Pancreas (tissue), 10 donors: ENCODE data around the gene ACAT2. TPM values are rescaled to one million over a fixed set of nuclear protein-coding genes. Genes with fewer than 3 reads are reported as not detected.

Experiments used
- ATAC-seq, 4 donors: fragments of 200-7000 bp; cut with Tn5 transposase; one replicate each; pipeline versions ENCODE4 v1.8.0 to v1.9.1; 2020; ENCODE audit warnings: mild to moderate bottlenecking in 4 of 4, moderate library complexity in 4 of 4
- DNase-seq, 6 donors: peaks; one replicate each; pipeline ENCODE4 v3.0.0-alpha.2; 2020
- FAIRE-seq: peaks from 2 replicates; lab custom pipeline; 2012; peaks lifted over from hg19 to GRCh38; lab: Jason Lieb, UNC
- H3K27ac ChIP-seq, 4 donors: fragments of 200-600 bp; sonication (generic); 1 replicate in 3 of 4; 2 replicates in 1 of 4; pipeline versions ENCODE4 v1.5.0 to v1.8.0; 2020
- H3K27me3 ChIP-seq, 4 donors: fragments of 200-600 bp; one replicate each; pipeline ENCODE4 v1.8.0; 2021
- H3K36me3 ChIP-seq, 3 donors: fragments of 200-600 bp; sonication (generic) in 1 of 3; one replicate each; pipeline versions ENCODE4 v1.5.0 to v1.8.0; 2020 to 2021
- H3K4me1 ChIP-seq, 3 donors: fragments of 200-600 bp; one replicate each; pipeline ENCODE4 v1.8.0; 2021
- H3K4me3 ChIP-seq, 4 donors: fragments of 200-600 bp; sonication (generic) in 2 of 4; one replicate each; pipeline versions ENCODE4 v1.5.0 to v1.8.0; 2020 to 2021
- H3K9me3 ChIP-seq, 4 donors: fragments of 200-600 bp; one replicate each; pipeline ENCODE4 v1.8.0; 2021
- WGBS, 2 donors: extraction: QIAGEN DNeasy Blood & Tissue Kit; methylation state at CpG; one replicate each; pipeline ENCODE4 v1.1.7; 2013; 5-methylcytosine and 5-hydroxymethylcytosine counted together
- intact Hi-C, 3 donors: fragments of 100-400 bp; cut with DNase I; formaldehyde crosslinking; loops; one replicate each; pipeline versions ENCODE4 v1.11.1 to v1.14.2; 2022
- polyA plus RNA-seq, 2 donors: library from polyadenylated mRNA; stranded (reverse); fragments of 200-250 nt; gene quantifications; one replicate each; pipeline ENCODE4 v1.2.3, GENCODE V29; 2013
- total RNA-seq, 6 donors: library from RNA; stranded (reverse); fragmentation: NEBNext Ultra II Directional in 4 of 6; extraction: Animal tissue kit (Norgen Biotek cat#: 25700) in 4 of 6; gene quantifications; one replicate each; pipeline versions ENCODE4 v1.2.1 to v1.2.4, GENCODE V29; 2021 to 2023
- TF ChIP-seq, protein P1 (sequence below), 4 donors: fragments of 200-600 bp; sonication (generic) in 3 of 4; IDR thresholded peaks; one replicate each; pipeline versions ENCODE4 v1.5.0 to v1.8.0; 2021; ENCODE audit warnings: antibody characterized with exemption in 4 of 4
- donor health status: healthy with polysubstance abuse.
- donor health status: DM: no; HTN: no; CAD: no; lungs with moderate emphysema.
- donor health status: DM: no; HTN: no; CAD: no.
- donor health status: control.
- donor health status: control.
- donor health status: Bipolar disorder and iron deficiency.
- donor health status: DM: yes; HTN: yes; CAD: no.
- donor health status: DM: no; HTN: no; CAD: no.
- donor health status: DM: no; HTN: no; CAD: no.
- donor health status: DM: yes; HTN: yes; CAD: no.

The ACAT2 gene
- total and polyA plus RNA-seq, 8 donors = 3.3 to 10.1 (median 7.4) TPM

DNA sequence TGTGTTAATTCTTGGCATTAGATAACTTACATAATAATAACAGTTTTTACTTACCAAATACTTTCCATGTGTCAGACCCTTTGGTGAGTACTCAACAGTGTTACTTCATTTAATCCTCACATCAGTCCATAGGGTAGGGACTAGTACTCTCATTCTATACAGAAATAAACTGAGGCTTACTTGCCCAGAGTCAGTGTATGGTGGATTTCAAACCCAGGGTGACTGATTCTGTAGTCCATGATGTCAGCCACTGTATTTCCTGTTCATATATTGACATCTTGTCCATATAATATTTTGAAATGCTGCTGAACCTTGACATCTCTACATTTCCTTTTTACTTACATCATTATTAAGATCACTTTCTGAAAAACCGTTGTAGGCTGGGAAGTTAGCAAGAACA lies 35.7 kb downstream of the ACAT2 start:
- Histone ChIP-seq H3K27ac (no peak overlapping the region), H3K27me3 (no peaks in the 10 kb centered on the region), H3K4me3 (no peak overlapping the region), H3K4me1 (peaks cover 2 to 7% (median 3%) of the 10 kb centered on the region in 3 donors), H3K36me3 (peaks cover 0 to 19% (median 5%) of the 10 kb centered on the region in 3 donors), H3K9me3 (no peaks in the 10 kb centered on the region)
- TF ChIP-seq, protein P1, sequence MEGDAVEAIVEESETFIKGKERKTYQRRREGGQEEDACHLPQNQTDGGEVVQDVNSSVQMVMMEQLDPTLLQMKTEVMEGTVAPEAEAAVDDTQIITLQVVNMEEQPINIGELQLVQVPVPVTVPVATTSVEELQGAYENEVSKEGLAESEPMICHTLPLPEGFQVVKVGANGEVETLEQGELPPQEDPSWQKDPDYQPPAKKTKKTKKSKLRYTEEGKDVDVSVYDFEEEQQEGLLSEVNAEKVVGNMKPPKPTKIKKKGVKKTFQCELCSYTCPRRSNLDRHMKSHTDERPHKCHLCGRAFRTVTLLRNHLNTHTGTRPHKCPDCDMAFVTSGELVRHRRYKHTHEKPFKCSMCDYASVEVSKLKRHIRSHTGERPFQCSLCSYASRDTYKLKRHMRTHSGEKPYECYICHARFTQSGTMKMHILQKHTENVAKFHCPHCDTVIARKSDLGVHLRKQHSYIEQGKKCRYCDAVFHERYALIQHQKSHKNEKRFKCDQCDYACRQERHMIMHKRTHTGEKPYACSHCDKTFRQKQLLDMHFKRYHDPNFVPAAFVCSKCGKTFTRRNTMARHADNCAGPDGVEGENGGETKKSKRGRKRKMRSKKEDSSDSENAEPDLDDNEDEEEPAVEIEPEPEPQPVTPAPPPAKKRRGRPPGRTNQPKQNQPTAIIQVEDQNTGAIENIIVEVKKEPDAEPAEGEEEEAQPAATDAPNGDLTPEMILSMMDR (IDR thresholded peaks at IDR 0.05) = no peak
- DNase-seq (no peak), ATAC-seq (no peak), FAIRE-seq (no peak)
- intact Hi-C loops = no loop called here
- 32 to 33% methylated on average over 1 of the region's 1 CpG for WGBS, 2 donors

- ATAC-seq (no peak), FAIRE-seq (no peak), DNase-seq (no peak)
- Histone ChIP-seq H3K27ac (no peak within 1 kb of the TSS), H3K9me3 (no peaks in the 10 kb centered on the region), H3K4me1 (no peaks in the 10 kb centered on the region), H3K27me3 (no peaks in the 10 kb centered on the region), H3K4me3 (no peak within 1 kb of the TSS), H3K36me3 (peaks cover 0 to 19% (median 4%) of the 10 kb centered on the region in 3 donors)
- TF ChIP-seq, protein P1 (IDR thresholded peaks at IDR 0.05) = no peak
- WGBS, 2 donors = 88 to 92% methylated on average over 49 to 50 of the region's 50 CpGs
- intact Hi-C loops = no loop called here
Observed at GRCh38 chr6:159800141-159800865, 38.5 kb downstream of the ACAT2 start, which contains the start of gene PNLDC1. Gene PNLDC1, plus strand, starts transcription at chr6:159800276. Its CDS starts 32 bp downstream, at chr6:159800308.

DNA sequence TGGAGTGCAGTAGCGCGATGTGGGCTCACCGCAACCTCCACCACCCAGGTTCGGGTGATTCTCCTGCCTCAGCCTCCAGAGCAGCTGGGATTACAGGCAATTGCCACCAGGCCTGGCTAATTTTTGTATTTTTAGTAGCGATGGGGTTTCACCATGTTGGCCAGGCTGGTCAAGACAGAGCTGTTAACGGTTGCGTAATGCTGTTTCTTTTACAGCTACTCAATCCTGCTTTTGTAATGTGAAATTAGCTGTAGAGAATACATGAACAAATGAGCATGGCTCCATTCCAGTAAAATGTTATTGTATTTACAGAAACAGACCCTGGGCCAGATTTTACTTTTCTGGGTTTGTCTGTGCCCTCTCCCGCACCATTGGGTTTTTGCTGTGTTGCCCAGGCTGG lies 40.1 kb downstream of the ACAT2 start:
- ATAC-seq = no peak
- H3K9me3 ChIP-seq = no peaks in the 10 kb centered on the region
- FAIRE-seq = no peak

GRCh38 chr6:159804504-159804903 lies 42.7 kb downstream of the ACAT2 start:
- Histone ChIP-seq H3K9me3 (no peaks in the 10 kb centered on the region), H3K27ac (no peak overlapping the region), H3K36me3 (no peaks in the 10 kb centered on the region), H3K27me3 (no peaks in the 10 kb centered on the region), H3K4me3 (no peak overlapping the region), H3K4me1 (no peaks in the 10 kb centered on the region)
- DNase-seq (no peak), ATAC-seq (no peak), FAIRE-seq (no peak)
- TF ChIP-seq, protein P1 (IDR thresholded peaks at IDR 0.05) = no peak
- 82 to 84% methylated on average over 10 of the region's 10 CpGs for WGBS, 2 donors
- intact Hi-C loops = no loop called here

More for the DNA sequence above, 40.1 kb downstream of the ACAT2 start:
- H3K36me3 ChIP-seq = peaks cover 0 to 15% (median 2%) of the 10 kb centered on the region in 3 donors
- WGBS, 2 donors = 91 to 92% methylated on average over 8 of the region's 8 CpGs
- TF ChIP-seq, protein P1 (IDR thresholded peaks at IDR 0.05) = no peak
- no peak for DNase-seq
- H3K4me3 ChIP-seq = no peak overlapping the region
- no peaks in the 10 kb centered on the region for H3K4me1 ChIP-seq
- intact Hi-C loops = no loop called here
- H3K27me3 ChIP-seq = no peaks in the 10 kb centered on the region
- H3K27ac ChIP-seq = no peak overlapping the region

GRCh38 chr6:159805440-159806020 lies 43.7 kb downstream of the ACAT2 start:
- WGBS, 2 donors = 82 to 87% methylated on average over 6 of the region's 6 CpGs
- TF ChIP-seq, protein P1 (IDR thresholded peaks at IDR 0.05) = no peak
- DNase-seq (no peak), ATAC-seq (no peak), FAIRE-seq (no peak)
- Histone ChIP-seq H3K4me3 (no peak overlapping the region), H3K9me3 (no peaks in the 10 kb centered on the region), H3K36me3 (no peaks in the 10 kb centered on the region), H3K27me3 (no peaks in the 10 kb centered on the region), H3K27ac (no peak overlapping the region), H3K4me1 (no peaks in the 10 kb centered on the region)
- intact Hi-C loops = no loop called here
